Measurements from ENCODE around the gene RDH13.
"Not testable (repeated sequence)": the region's sequence is repeated elsewhere in the genome, so short reads cannot be mapped to it uniquely, and the experiment has no call there.

RDH13 gene

GRCh38 chr19:55080968-55081769 is 18.2 kb upstream of the RDH13 start:
- H3K4me3 ChIP-seq (ENCODE audit: low read length) = peak overlapping the region; percentile 61
- DNase-seq (ENCODE audit: low read depth, low spot score) = peak; percentile 83

GRCh38 chr19:55080121-55080967 is 17.4 kb upstream of the RDH13 start:
- H3K4me3 ChIP-seq (ENCODE audit: low read length) = peak overlapping the region; percentile 61

GRCh38 chr19:55079400-55080038 is 16.6 kb upstream of the RDH13 start:
- DNase-seq (ENCODE audit: low read depth, low spot score) = no peak

More at GRCh38 chr19:55080121-55080967, 17.4 kb upstream of the RDH13 start:
- peak; percentile 82 for DNase-seq (ENCODE audit: low read depth, low spot score)

GRCh38 chr19:55078996-55079395 is 16.0 kb upstream of the RDH13 start:
- no peak overlapping the region for H3K4me3 ChIP-seq (ENCODE audit: low read length)
- no peak for DNase-seq (ENCODE audit: low read depth, low spot score)

More at GRCh38 chr19:55079400-55080038, 16.6 kb upstream of the RDH13 start:
- peak overlapping the region; percentile 26 for H3K4me3 ChIP-seq (ENCODE audit: low read length)

GRCh38 chr19:55077106-55077505 is 14.2 kb upstream of the RDH13 start:
- H3K4me3 ChIP-seq (ENCODE audit: low read length) = no peak overlapping the region
- DNase-seq (ENCODE audit: low read depth, low spot score) = no peak

- no peak for DNase-seq (ENCODE audit: low read depth, low spot score)
- no peak overlapping the region for H3K4me3 ChIP-seq (ENCODE audit: low read length)
Measured at GRCh38 chr19:55076321-55076720, 13.4 kb upstream of the RDH13 start.

- no peak within 1 kb of the TSS for H3K4me3 ChIP-seq (ENCODE audit: low read length)
- DNase-seq (ENCODE audit: low read depth, low spot score) = no peak
Measured at GRCh38 chr19:55075371-55075998, 12.5 kb upstream of the RDH13 start, which contains the start of gene EPS8L1. Gene EPS8L1, plus strand, starts transcription at chr19:55075869. Its CDS starts 576 bp downstream, at chr19:55076445.

- H3K4me3 ChIP-seq (ENCODE audit: low read length) = no peak overlapping the region
Measured at GRCh38 chr19:55071913-55072312, 9.0 kb upstream of the RDH13 start.

GRCh38 chr19:55071129-55071502 is 8.2 kb upstream of the RDH13 start:
- no peak overlapping the region for H3K4me3 ChIP-seq (ENCODE audit: low read length)
- DNase-seq (ENCODE audit: low read depth, low spot score) = no peak

More at GRCh38 chr19:55071913-55072312, 9.0 kb upstream of the RDH13 start:
- DNase-seq (ENCODE audit: low read depth, low spot score) = no peak

- peak; percentile 53 for DNase-seq (ENCODE audit: low read depth, low spot score)
- no peak overlapping the region for H3K4me3 ChIP-seq (ENCODE audit: low read length)
Measured at GRCh38 chr19:55070466-55071128, 7.6 kb upstream of the RDH13 start.

- no peak overlapping the region for H3K4me3 ChIP-seq (ENCODE audit: low read length)
- no peak for DNase-seq (ENCODE audit: low read depth, low spot score)
Measured at GRCh38 chr19:55069865-55070197, 6.9 kb upstream of the RDH13 start.

GRCh38 chr19:55068950-55069864 is 6.3 kb upstream of the RDH13 start:
- no peak overlapping the region for H3K4me3 ChIP-seq (ENCODE audit: low read length)

GRCh38 chr19:55067869-55068268 is 4.9 kb upstream of the RDH13 start:
- H3K4me3 ChIP-seq (ENCODE audit: low read length) = no peak overlapping the region
- no peak for DNase-seq (ENCODE audit: low read depth, low spot score)

More at GRCh38 chr19:55068950-55069864, 6.3 kb upstream of the RDH13 start:
- peak; percentile 5 for DNase-seq (ENCODE audit: low read depth, low spot score)

- DNase-seq (ENCODE audit: low read depth, low spot score) = no peak
- no peak overlapping the region for H3K4me3 ChIP-seq (ENCODE audit: low read length)
Measured at GRCh38 chr19:55066107-55066709, 3.3 kb upstream of the RDH13 start.

- not testable (repeated sequence) for DNase-seq (ENCODE audit: low read depth, low spot score); H3K4me3 ChIP-seq (ENCODE audit: low read length)
Measured at GRCh38 chr19:55065516-55065915, 2.6 kb upstream of the RDH13 start.

- H3K4me3 ChIP-seq (ENCODE audit: low read length) = no peak overlapping the region
- no peak for DNase-seq (ENCODE audit: low read depth, low spot score)
Measured at GRCh38 chr19:55063492-55063843, 520 bp upstream of the RDH13 start.

GRCh38 chr19:55060287-55060686 is 2.7 kb downstream of the RDH13 start:
- not testable (repeated sequence) for DNase-seq (ENCODE audit: low read depth, low spot score); H3K4me3 ChIP-seq (ENCODE audit: low read length)

All from Jurkat, Clone E6-1 (cell line).